Measurements from ENCODE around the gene ISL2. TPM values are rescaled to one million over a fixed set of nuclear protein-coding genes. Genes with fewer than 3 reads are reported as not detected.

ISL2 gene
- total and polyA plus RNA-seq, 9 of the 15 experiments (the other 6 are each of a cell fraction or from before 2014, with no cell fraction given) = 0.15 to 23.7 (median 4.0) TPM

- TF ChIP-seq TSHZ1 (CRISPR knock-in tag; IDR thresholded peaks at IDR 0.05) (no peak), BACH1 (tag; IDR thresholded peaks at IDR 0.05) (no peak), TFAM (CRISPR knock-in tag; conservative IDR thresholded peaks at IDR 0.05) (no peak), BRF2 (IDR thresholded peaks at IDR 0.05; ENCODE audit: borderline replicate concordance, insufficient read depth, insufficient read length) (no peak), PATZ1 (CRISPR knock-in tag; IDR thresholded peaks at IDR 0.05; ENCODE audit: borderline replicate concordance) (no peak), POLR2AphosphoS2 (IDR thresholded peaks at IDR 0.05; ENCODE audit: low read length) (no peak), GTF2F1 (IDR thresholded peaks at IDR 0.05; ENCODE audit: low read depth, low read length) (no peak), PRPF4 (IDR thresholded peaks at IDR 0.05; ENCODE audit: insufficient read depth, low read depth, low read length, poor library complexity, severe bottlenecking) (peak; percentile 56), NFE2L1 (tag; IDR thresholded peaks at IDR 0.05; ENCODE audit: borderline replicate concordance, low read depth) (no peak), CHD2 (IDR thresholded peaks at IDR 0.05; ENCODE audit: low read depth, low read length) (peak; percentile 99), ATF4 (CRISPR knock-in tag; IDR thresholded peaks at IDR 0.05) (no peak), HCFC1 (IDR thresholded peaks at IDR 0.05; ENCODE audit: low read depth, low read length) (peak; percentile 48), FUS (optimal IDR thresholded peaks at IDR 0.05; ENCODE audit: low read depth, low read length) (no peak), ZNF212 (CRISPR knock-in tag; IDR thresholded peaks at IDR 0.05) (no peak), FOSL1 (tag; conservative IDR thresholded peaks at IDR 0.05) (no peak), SAFB2 (IDR thresholded peaks at IDR 0.05; ENCODE audit: borderline replicate concordance, low read depth, low read length, severe bottlenecking) (no peak), EWSR1 (IDR thresholded peaks at IDR 0.05; ENCODE audit: borderline replicate concordance, low read depth, partially characterized antibody) (no peak), SNRNP70 (optimal IDR thresholded peaks at IDR 0.05; ENCODE audit: low read depth, low read length) (no peak), ZNF134 (CRISPR knock-in tag; conservative IDR thresholded peaks at IDR 0.05) (no peak)
These were observed 25.2 kb upstream of the ISL2 start, which contains the start of gene ETFA (continued) for GRCh38 chr15:76311100-76311953.
